HEK293 (cell line): Measurements from ENCODE around the gene RAI14.

Experiments used
- AEBP2 ChIP-seq: fragments of 450-650 bp; formaldehyde crosslinking; IDR thresholded peaks from 2 replicates; pipeline ENCODE4 v1.5.1; 2016; ENCODE audit warnings: missing biosample characterization, missing genetic modification characterization, borderline replicate concordance
- HOXD13 ChIP-seq: sonication (generic); formaldehyde crosslinking; IDR thresholded peaks from 2 replicates; pipeline ENCODE4 v1.8.0; 2022; ENCODE audit warnings: missing genetic modification reagents, borderline replicate concordance
- KLF16 ChIP-seq: fragments of 450-650 bp; formaldehyde crosslinking; IDR thresholded peaks from 2 replicates; pipeline ENCODE4 v1.5.1; 2017; ENCODE audit warnings: missing biosample characterization, missing genetic modification characterization
- SP2 ChIP-seq: fragments of 450-650 bp; formaldehyde crosslinking; IDR thresholded peaks from 2 replicates; pipeline ENCODE4 v1.5.1; 2016; ENCODE audit warnings: missing biosample characterization, missing genetic modification characterization
- SP3 ChIP-seq: fragments of 450-650 bp; formaldehyde crosslinking; IDR thresholded peaks from 2 replicates; pipeline ENCODE4 v1.5.1; 2016; ENCODE audit warnings: missing biosample characterization, missing genetic modification characterization
- YY2 ChIP-seq: fragments of 450-650 bp; formaldehyde crosslinking; IDR thresholded peaks from 2 replicates; pipeline ENCODE4 v1.5.1; 2016; ENCODE audit warnings: missing biosample characterization, missing genetic modification characterization
- ZBTB21 ChIP-seq: fragments of 450-650 bp; formaldehyde crosslinking; IDR thresholded peaks from 2 replicates; pipeline ENCODE4 v1.5.1; 2017; ENCODE audit warnings: missing biosample characterization, missing genetic modification characterization
- ZFHX2 ChIP-seq: fragments of 450-650 bp; formaldehyde crosslinking; conservative IDR thresholded peaks from 2 replicates; pipeline ENCODE4 v1.5.1; 2016; ENCODE audit warnings: missing biosample characterization, missing genetic modification characterization
- ZFP37 ChIP-seq: fragments of 450-650 bp; formaldehyde crosslinking; IDR thresholded peaks from 2 replicates; pipeline ENCODE4 v1.5.1; 2016; ENCODE audit warnings: missing biosample characterization, missing genetic modification characterization
- ZNF112 ChIP-seq: fragments of 450-650 bp; formaldehyde crosslinking; IDR thresholded peaks from 2 replicates; pipeline ENCODE4 v1.5.0; 2017; ENCODE audit warnings: missing biosample characterization, missing genetic modification characterization
- ZNF138 ChIP-seq: fragments of 450-650 bp; formaldehyde crosslinking; IDR thresholded peaks from 2 replicates; pipeline ENCODE4 v1.5.1; 2016; ENCODE audit warnings: missing biosample characterization, missing genetic modification characterization, borderline replicate concordance
- ZNF155 ChIP-seq: fragments of 450-650 bp; formaldehyde crosslinking; IDR thresholded peaks from 2 replicates; pipeline ENCODE4 v1.5.1; 2016; ENCODE audit warnings: missing biosample characterization, missing genetic modification characterization
- ZNF214 ChIP-seq: fragments of 450-650 bp; formaldehyde crosslinking; IDR thresholded peaks from 2 replicates; pipeline ENCODE4 v1.5.1; 2017; ENCODE audit warnings: missing biosample characterization, mild to moderate bottlenecking, missing genetic modification characterization, borderline replicate concordance
- ZNF266 ChIP-seq: fragments of 450-650 bp; formaldehyde crosslinking; IDR thresholded peaks from 2 replicates; pipeline ENCODE4 v1.5.1; 2016; ENCODE audit warnings: missing biosample characterization, missing genetic modification characterization, low read depth
- ZNF274 ChIP-seq, 2 experiments: fragments of 200-500 bp in 1 of 2; fragments of 450-650 bp in 1 of 2; sonication (Bioruptor generic) in 1 of 2; formaldehyde crosslinking in 1 of 2; IDR thresholded peaks; 2 replicates each; pipeline versions ENCODE4 v1.5.1 to v1.6.1; 2014 to 2016; ENCODE audit warnings: borderline replicate concordance in 1 of 2, inconsistent platforms in 1 of 2, low read length in 1 of 2, missing biosample characterization in 1 of 2, missing genetic modification characterization in 1 of 2
- ZNF311 ChIP-seq: fragments of 450-650 bp; formaldehyde crosslinking; IDR thresholded peaks from 2 replicates; pipeline ENCODE4 v1.5.1; 2017; ENCODE audit warnings: missing biosample characterization, missing genetic modification characterization, borderline replicate concordance
- ZNF341 ChIP-seq: fragments of 450-650 bp; formaldehyde crosslinking; IDR thresholded peaks from 2 replicates; pipeline ENCODE4; 2016; ENCODE audit warnings: low read depth, missing biosample characterization, missing genetic modification characterization
- ZNF394 ChIP-seq: fragments of 450-650 bp; formaldehyde crosslinking; IDR thresholded peaks from 2 replicates; pipeline ENCODE4 v1.5.1; 2016; ENCODE audit warnings: missing biosample characterization, missing genetic modification characterization, mild to moderate bottlenecking, moderate library complexity, borderline replicate concordance
- ZNF433 ChIP-seq: fragments of 450-650 bp; formaldehyde crosslinking; IDR thresholded peaks from 2 replicates; pipeline ENCODE4 v1.5.1; 2016; ENCODE audit warnings: missing biosample characterization, missing genetic modification characterization, low read depth
- ZNF48 ChIP-seq: fragments of 450-650 bp; formaldehyde crosslinking; IDR thresholded peaks from 2 replicates; pipeline ENCODE4 v1.5.1; 2016; ENCODE audit warnings: missing biosample characterization, missing genetic modification characterization
- ZNF488 ChIP-seq: fragments of 450-650 bp; formaldehyde crosslinking; IDR thresholded peaks from 2 replicates; pipeline ENCODE4 v1.5.1; 2016; ENCODE audit warnings: missing biosample characterization, missing genetic modification characterization
- ZNF596 ChIP-seq: fragments of 450-650 bp; IDR thresholded peaks from 2 replicates; pipeline ENCODE4 v1.5.0; 2018; ENCODE audit warnings: missing biosample characterization, mild to moderate bottlenecking, missing genetic modification characterization, moderate library complexity
- ZNF600 ChIP-seq: fragments of 450-650 bp; formaldehyde crosslinking; IDR thresholded peaks from 2 replicates; pipeline ENCODE4 v1.5.1; 2016; ENCODE audit warnings: missing biosample characterization, missing genetic modification characterization
- ZNF610 ChIP-seq: fragments of 450-650 bp; formaldehyde crosslinking; IDR thresholded peaks from 2 replicates; pipeline ENCODE4 v1.5.1; 2016; ENCODE audit warnings: missing biosample characterization, missing genetic modification characterization, borderline replicate concordance
- ZNF658 ChIP-seq: fragments of 450-650 bp; formaldehyde crosslinking; IDR thresholded peaks from 2 replicates; pipeline ENCODE4; 2016; ENCODE audit warnings: missing biosample characterization, missing genetic modification characterization
- ZNF76 ChIP-seq: fragments of 450-650 bp; formaldehyde crosslinking; IDR thresholded peaks from 2 replicates; pipeline ENCODE4; 2016; ENCODE audit warnings: low read depth, missing biosample characterization, missing genetic modification characterization, borderline replicate concordance
- ZNF777 ChIP-seq: fragments of 450-650 bp; formaldehyde crosslinking; IDR thresholded peaks from 2 replicates; pipeline ENCODE4 v1.5.1; 2017; ENCODE audit warnings: missing biosample characterization, missing genetic modification characterization, borderline replicate concordance
- ZNF791 ChIP-seq: fragments of 450-650 bp; formaldehyde crosslinking; IDR thresholded peaks from 2 replicates; pipeline ENCODE4 v1.5.1; 2016; ENCODE audit warnings: missing biosample characterization, missing genetic modification characterization
- ZSCAN16 ChIP-seq: fragments of 450-650 bp; formaldehyde crosslinking; IDR thresholded peaks from 2 replicates; pipeline ENCODE4 v1.5.1; 2016; ENCODE audit warnings: missing biosample characterization, missing genetic modification characterization
- TF ChIP-seq, protein P1 (sequence below): fragments of 450-650 bp; formaldehyde crosslinking; IDR thresholded peaks from 2 replicates; pipeline ENCODE4 v1.5.1; 2016; ENCODE audit warnings: missing biosample characterization, missing genetic modification characterization
- TF ChIP-seq, protein P2 (sequence below): fragments of 450-650 bp; formaldehyde crosslinking; IDR thresholded peaks from 2 replicates; pipeline ENCODE4 v1.5.1; 2016; ENCODE audit warnings: missing biosample characterization, missing genetic modification characterization
- TF ChIP-seq, protein P3 (sequence below): fragments of 450-650 bp; IDR thresholded peaks from 2 replicates; pipeline ENCODE4 v1.5.1; 2018; ENCODE audit warnings: missing biosample characterization, missing genetic modification characterization

RAI14 gene

GRCh38 chr5:34656700-34657273 is 659 bp downstream of the RAI14 start (continued):
- TF ChIP-seq ZNF394 (tag by site-specific recombination) (no peak), ZNF610 (tag by site-specific recombination) (no peak), SP2 (tag by site-specific recombination) (peak; percentile 47; the same call in 1 of the 2 replicates), ZNF266 (no peak), ZNF311 (tag by site-specific recombination) (no peak), ZNF600 (tag by site-specific recombination) (0 out of 2 replicates have a peak, but pooled peaks have one; percentile 51), ZNF777 (no peak), ZNF112 (tag by site-specific recombination) (no peak), ZNF274 (IDR thresholded peaks at IDR 0.05; ENCODE audit: low read length) (no peak), ZNF274 (tag by site-specific recombination; IDR thresholded peaks at IDR 0.05; ENCODE audit: borderline replicate concordance) (no peak), HOXD13 (CRISPR knock-in tag) (no peak), ZNF596 (tag by site-specific recombination) (no peak), ZNF341 (tag by site-specific recombination) (0 out of 2 replicates have a peak, but pooled peaks have one; percentile 10), ZNF791 (no peak), ZNF658 (tag by site-specific recombination) (no peak), KLF16 (tag by site-specific recombination) (0 out of 2 replicates have a peak, but pooled peaks have one; percentile 26), ZNF214 (no peak), YY2 (tag by site-specific recombination) (no peak), SP3 (tag by site-specific recombination) (no peak), ZNF138 (tag by site-specific recombination) (no peak), ZBTB21 (tag by site-specific recombination) (no peak; the same call in 1 of the 2 replicates), ZSCAN16 (tag by site-specific recombination) (no peak), ZNF433 (no peak), ZFP37 (tag by site-specific recombination) (no peak), ZNF76 (tag by site-specific recombination) (no peak), ZNF48 (no peak), ZFHX2 (tag by site-specific recombination) (peak; percentile 36), ZNF488 (tag by site-specific recombination) (no peak), ZNF155 (no peak), AEBP2 (no peak)
- TF ChIP-seq, protein P1, sequence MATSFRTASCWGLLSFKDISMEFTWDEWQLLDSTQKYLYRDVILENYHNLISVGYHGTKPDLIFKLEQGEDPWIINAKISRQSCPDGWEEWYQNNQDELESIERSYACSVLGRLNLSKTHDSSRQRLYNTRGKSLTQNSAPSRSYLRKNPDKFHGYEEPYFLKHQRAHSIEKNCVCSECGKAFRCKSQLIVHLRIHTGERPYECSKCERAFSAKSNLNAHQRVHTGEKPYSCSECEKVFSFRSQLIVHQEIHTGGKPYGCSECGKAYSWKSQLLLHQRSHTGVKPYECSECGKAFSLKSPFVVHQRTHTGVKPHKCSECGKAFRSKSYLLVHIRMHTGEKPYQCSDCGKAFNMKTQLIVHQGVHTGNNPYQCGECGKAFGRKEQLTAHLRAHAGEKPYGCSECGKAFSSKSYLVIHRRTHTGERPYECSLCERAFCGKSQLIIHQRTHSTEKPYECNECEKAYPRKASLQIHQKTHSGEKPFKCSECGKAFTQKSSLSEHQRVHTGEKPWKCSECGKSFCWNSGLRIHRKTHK (tag by site-specific recombination), result no peak
- TF ChIP-seq, protein P2, sequence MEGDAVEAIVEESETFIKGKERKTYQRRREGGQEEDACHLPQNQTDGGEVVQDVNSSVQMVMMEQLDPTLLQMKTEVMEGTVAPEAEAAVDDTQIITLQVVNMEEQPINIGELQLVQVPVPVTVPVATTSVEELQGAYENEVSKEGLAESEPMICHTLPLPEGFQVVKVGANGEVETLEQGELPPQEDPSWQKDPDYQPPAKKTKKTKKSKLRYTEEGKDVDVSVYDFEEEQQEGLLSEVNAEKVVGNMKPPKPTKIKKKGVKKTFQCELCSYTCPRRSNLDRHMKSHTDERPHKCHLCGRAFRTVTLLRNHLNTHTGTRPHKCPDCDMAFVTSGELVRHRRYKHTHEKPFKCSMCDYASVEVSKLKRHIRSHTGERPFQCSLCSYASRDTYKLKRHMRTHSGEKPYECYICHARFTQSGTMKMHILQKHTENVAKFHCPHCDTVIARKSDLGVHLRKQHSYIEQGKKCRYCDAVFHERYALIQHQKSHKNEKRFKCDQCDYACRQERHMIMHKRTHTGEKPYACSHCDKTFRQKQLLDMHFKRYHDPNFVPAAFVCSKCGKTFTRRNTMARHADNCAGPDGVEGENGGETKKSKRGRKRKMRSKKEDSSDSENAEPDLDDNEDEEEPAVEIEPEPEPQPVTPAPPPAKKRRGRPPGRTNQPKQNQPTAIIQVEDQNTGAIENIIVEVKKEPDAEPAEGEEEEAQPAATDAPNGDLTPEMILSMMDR (tag by site-specific recombination), result no peak; the same call in 1 of the 2 replicates
- TF ChIP-seq, protein P3, sequence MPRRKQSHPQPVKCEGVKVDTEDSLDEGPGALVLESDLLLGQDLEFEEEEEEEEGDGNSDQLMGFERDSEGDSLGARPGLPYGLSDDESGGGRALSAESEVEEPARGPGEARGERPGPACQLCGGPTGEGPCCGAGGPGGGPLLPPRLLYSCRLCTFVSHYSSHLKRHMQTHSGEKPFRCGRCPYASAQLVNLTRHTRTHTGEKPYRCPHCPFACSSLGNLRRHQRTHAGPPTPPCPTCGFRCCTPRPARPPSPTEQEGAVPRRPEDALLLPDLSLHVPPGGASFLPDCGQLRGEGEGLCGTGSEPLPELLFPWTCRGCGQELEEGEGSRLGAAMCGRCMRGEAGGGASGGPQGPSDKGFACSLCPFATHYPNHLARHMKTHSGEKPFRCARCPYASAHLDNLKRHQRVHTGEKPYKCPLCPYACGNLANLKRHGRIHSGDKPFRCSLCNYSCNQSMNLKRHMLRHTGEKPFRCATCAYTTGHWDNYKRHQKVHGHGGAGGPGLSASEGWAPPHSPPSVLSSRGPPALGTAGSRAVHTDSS, result no peak
